Ishikawa (cell line): Measurements from ENCODE around the gene CNR2.

ENCODE experiments used
- CEBPB ChIP-seq: IDR thresholded peaks from 2 replicates; pipeline ENCODE4 v1.6.1; 2012
- CREB1 ChIP-seq: IDR thresholded peaks from 2 replicates; pipeline ENCODE4 v1.6.1; 2012; ENCODE audit warnings: low read depth
- EGR1 ChIP-seq: IDR thresholded peaks from 2 replicates; pipeline ENCODE4 v1.6.1; 2012
- EP300 ChIP-seq: IDR thresholded peaks from 2 replicates; pipeline ENCODE4 v1.6.1; 2012; ENCODE audit warnings: borderline replicate concordance
- FOXM1 ChIP-seq: IDR thresholded peaks from 2 replicates; pipeline ENCODE4 v1.6.1; 2012; ENCODE audit warnings: low read depth, borderline replicate concordance
- NFIC ChIP-seq: IDR thresholded peaks from 2 replicates; pipeline ENCODE4 v1.6.1; 2012
- RAD21 ChIP-seq: IDR thresholded peaks from 2 replicates; pipeline ENCODE4 v1.6.1; 2012; ENCODE audit warnings: low read depth
- TAF1 ChIP-seq: IDR thresholded peaks from 2 replicates; pipeline ENCODE4 v1.6.1; 2012; ENCODE audit warnings: low read depth, mild to moderate bottlenecking
- TCF12 ChIP-seq: IDR thresholded peaks from 2 replicates; pipeline ENCODE4 v1.6.1; 2012; ENCODE audit warnings: low read depth
- TEAD4 ChIP-seq: IDR thresholded peaks from 2 replicates; pipeline ENCODE4 v1.6.1; 2012
- YY1 ChIP-seq: IDR thresholded peaks from 2 replicates; pipeline ENCODE4 v1.6.1; 2012; ENCODE audit warnings: low read depth
- ZBTB7A ChIP-seq: IDR thresholded peaks from 2 replicates; pipeline ENCODE4 v1.6.1; 2012; ENCODE audit warnings: low read depth
- TF ChIP-seq, protein P1 (sequence below): IDR thresholded peaks from 2 replicates; pipeline ENCODE4 v1.6.1; 2012
- TF ChIP-seq, protein P2 (sequence below): IDR thresholded peaks from 2 replicates; pipeline ENCODE4 v1.6.1; 2012; ENCODE audit warnings: low read depth, mild to moderate bottlenecking
- TF ChIP-seq, protein P3 (sequence below): IDR thresholded peaks from 2 replicates; pipeline ENCODE4 v1.6.1; 2012

The CNR2 gene

DNA sequence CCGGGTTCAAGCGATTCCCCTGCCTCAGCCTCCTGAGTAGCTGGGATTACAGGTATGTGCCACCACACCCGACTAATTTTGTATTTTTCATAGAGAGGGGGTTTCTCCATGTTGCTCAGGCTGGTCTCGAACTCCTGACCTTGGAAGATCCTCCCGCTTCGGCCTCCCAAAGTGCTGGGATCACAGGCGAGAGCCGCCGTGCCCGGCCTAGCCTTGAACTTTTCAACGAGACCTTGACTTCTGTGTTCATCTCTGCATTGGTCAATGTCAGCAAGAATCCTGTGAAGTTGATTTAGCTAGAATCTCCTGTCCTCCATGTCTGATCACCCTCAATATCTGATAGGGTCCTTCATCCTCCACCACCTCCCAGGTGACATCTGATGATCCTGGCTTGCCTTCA is 11.4 kb upstream of the CNR2 start:
- TF ChIP-seq ZBTB7A (no peak), RAD21 (no peak), TCF12 (no peak), TAF1 (no peak), NFIC (no peak), CREB1 (no peak), FOXM1 (no peak), YY1 (no peak), EGR1 (no peak), CEBPB (no peak), TEAD4 (no peak), EP300 (no peak)
- TF ChIP-seq, protein P1, sequence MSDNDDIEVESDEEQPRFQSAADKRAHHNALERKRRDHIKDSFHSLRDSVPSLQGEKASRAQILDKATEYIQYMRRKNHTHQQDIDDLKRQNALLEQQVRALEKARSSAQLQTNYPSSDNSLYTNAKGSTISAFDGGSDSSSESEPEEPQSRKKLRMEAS: no peak
- TF ChIP-seq, protein P2, sequence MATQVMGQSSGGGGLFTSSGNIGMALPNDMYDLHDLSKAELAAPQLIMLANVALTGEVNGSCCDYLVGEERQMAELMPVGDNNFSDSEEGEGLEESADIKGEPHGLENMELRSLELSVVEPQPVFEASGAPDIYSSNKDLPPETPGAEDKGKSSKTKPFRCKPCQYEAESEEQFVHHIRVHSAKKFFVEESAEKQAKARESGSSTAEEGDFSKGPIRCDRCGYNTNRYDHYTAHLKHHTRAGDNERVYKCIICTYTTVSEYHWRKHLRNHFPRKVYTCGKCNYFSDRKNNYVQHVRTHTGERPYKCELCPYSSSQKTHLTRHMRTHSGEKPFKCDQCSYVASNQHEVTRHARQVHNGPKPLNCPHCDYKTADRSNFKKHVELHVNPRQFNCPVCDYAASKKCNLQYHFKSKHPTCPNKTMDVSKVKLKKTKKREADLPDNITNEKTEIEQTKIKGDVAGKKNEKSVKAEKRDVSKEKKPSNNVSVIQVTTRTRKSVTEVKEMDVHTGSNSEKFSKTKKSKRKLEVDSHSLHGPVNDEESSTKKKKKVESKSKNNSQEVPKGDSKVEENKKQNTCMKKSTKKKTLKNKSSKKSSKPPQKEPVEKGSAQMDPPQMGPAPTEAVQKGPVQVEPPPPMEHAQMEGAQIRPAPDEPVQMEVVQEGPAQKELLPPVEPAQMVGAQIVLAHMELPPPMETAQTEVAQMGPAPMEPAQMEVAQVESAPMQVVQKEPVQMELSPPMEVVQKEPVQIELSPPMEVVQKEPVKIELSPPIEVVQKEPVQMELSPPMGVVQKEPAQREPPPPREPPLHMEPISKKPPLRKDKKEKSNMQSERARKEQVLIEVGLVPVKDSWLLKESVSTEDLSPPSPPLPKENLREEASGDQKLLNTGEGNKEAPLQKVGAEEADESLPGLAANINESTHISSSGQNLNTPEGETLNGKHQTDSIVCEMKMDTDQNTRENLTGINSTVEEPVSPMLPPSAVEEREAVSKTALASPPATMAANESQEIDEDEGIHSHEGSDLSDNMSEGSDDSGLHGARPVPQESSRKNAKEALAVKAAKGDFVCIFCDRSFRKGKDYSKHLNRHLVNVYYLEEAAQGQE: no peak
- TF ChIP-seq, protein P3, sequence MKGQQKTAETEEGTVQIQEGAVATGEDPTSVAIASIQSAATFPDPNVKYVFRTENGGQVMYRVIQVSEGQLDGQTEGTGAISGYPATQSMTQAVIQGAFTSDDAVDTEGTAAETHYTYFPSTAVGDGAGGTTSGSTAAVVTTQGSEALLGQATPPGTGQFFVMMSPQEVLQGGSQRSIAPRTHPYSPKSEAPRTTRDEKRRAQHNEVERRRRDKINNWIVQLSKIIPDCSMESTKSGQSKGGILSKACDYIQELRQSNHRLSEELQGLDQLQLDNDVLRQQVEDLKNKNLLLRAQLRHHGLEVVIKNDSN: no peak

DNA sequence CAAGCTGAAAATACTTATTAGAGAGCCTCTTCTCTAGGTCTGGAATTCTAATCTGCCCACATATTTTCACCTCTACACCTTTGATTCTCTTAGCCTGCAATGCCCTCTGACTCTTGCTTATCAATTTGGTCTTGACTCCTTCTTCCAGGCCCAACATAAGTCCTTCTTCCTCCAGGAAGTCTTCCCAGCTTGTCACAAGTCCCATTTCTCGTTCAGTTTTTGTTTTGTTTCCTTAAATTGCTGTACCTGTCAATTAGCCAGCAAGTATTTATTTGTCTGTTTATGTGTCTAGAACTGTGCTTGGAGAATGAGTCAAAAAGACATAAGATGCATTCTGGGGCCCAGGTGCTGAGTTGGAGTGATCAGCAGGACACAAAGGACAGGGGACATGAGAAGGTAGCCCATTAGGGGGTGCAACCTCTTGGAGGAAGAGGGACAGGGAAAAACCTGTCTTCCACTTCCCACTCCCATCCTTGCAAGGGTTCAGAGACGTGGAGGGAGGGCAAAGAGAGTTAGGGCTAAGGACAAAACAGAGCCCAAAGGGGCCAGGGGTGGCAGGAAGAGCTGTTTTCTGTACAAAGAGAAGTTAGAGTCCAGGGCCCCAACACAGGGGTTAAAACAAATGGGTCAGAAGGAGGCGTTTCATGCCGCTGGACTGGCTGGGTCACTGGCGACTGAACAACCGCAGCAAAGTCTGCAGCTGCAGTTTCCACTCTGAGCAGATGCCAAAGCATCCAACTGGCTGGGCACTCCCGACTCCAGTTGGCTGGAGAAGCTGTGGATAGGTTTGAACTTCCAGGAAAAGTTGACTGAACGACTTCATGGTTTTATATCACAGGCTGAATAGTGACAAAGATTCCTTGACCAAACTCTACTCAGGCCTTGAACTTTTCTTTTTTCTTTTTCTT is 10.7 kb upstream of the CNR2 start:
- TF ChIP-seq CEBPB: no peak
- no peak for TF ChIP-seq CREB1
- TF ChIP-seq EP300: no peak
- TF ChIP-seq, protein P3: no peak
- no peak for TF ChIP-seq YY1
- no peak for TF ChIP-seq EGR1
- TF ChIP-seq ZBTB7A: no peak
- TF ChIP-seq, protein P2: no peak
- no peak for TF ChIP-seq NFIC
- TF ChIP-seq RAD21: no peak
- TF ChIP-seq TCF12: no peak
- no peak for TF ChIP-seq TAF1
- TF ChIP-seq, protein P1: no peak
- no peak for TF ChIP-seq FOXM1
- TF ChIP-seq TEAD4: no peak

DNA sequence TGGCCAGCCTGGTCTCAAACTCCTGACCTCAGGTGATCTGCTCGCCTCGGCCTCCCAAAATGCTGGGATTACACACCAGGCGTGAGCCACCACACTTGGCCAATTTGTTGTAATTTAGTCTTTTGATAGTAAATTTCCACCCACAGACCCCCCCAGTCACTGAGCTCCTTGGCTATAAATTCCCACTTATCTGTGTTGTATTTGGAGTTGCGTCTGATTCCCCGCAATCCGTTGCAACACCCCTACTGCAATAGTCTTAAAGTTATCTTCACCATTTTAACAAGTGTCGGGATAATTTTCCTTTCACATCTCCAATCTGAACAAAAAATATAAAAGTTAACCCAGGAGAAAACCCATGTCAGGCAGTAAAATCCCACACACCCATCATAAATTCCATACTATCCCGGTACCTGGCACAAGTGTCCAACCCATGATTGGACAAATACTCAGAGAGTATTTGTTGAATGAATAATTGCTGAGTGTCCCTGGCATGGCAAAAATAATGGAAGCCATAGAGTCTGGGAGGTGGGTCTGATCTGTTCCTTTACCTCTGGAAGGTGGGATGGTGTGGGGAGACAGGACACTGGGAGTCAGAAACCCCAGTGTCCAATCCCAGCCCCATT is 9.3 kb upstream of the CNR2 start:
- no peak for TF ChIP-seq RAD21
- no peak for TF ChIP-seq EGR1
- no peak for TF ChIP-seq YY1
- TF ChIP-seq NFIC: no peak
- TF ChIP-seq, protein P2: no peak
- TF ChIP-seq EP300: no peak
- no peak for TF ChIP-seq CEBPB
